Smooth muscle cell (in vitro differentiated cells): ENCODE results near the gene GLIS2. TPM values are rescaled to one million over a fixed set of nuclear protein-coding genes. Genes with fewer than 3 reads are reported as not detected.

Experiments
- DNase-seq: peaks from one replicate; lab custom pipeline; 2025; ENCODE audit not compliant: unreplicated experiment; lab: John Stamatoyannopoulos, UW
- H2AFZ ChIP-seq: fragments of 200-600 bp; sonication (generic); 2 replicates; pipeline ENCODE4 v1.6.0; 2016; ENCODE audit warnings: antibody characterized with exemption, low read depth, mild to moderate bottlenecking
- H3F3A ChIP-seq: fragments of 200-600 bp; sonication (generic); 2 replicates; pipeline ENCODE4 v1.6.0; 2017; ENCODE audit warnings: antibody characterized with exemption, low read depth
- H3K27ac ChIP-seq: fragments of 200-600 bp; sonication (generic); 2 replicates; pipeline ENCODE4 v1.5.1; 2016; ENCODE audit warnings: low read depth, mild to moderate bottlenecking
- H3K27me3 ChIP-seq: fragments of 200-600 bp; sonication (generic); 2 replicates; pipeline ENCODE4 v1.6.1; 2016; ENCODE audit warnings: low read depth, mild to moderate bottlenecking
- H3K36me3 ChIP-seq: fragments of 200-600 bp; sonication (generic); 2 replicates; pipeline ENCODE4 v1.5.1; 2016; ENCODE audit warnings: low read depth
- H3K4me1 ChIP-seq: fragments of 200-600 bp; sonication (generic); 2 replicates; pipeline ENCODE4 v1.5.1; 2016; ENCODE audit warnings: low read depth
- H3K4me2 ChIP-seq: fragments of 200-600 bp; sonication (generic); 2 replicates; pipeline ENCODE4 v1.6.0; 2016; ENCODE audit warnings: mild to moderate bottlenecking
- H3K4me3 ChIP-seq: fragments of 200-600 bp; sonication (generic); 2 replicates; pipeline ENCODE4 v1.5.1; 2016; ENCODE audit warnings: mild to moderate bottlenecking
- H3K79me2 ChIP-seq: fragments of 200-600 bp; sonication (generic); 2 replicates; pipeline ENCODE4 v1.6.0; 2016; ENCODE audit warnings: low read depth, mild to moderate bottlenecking
- H3K9ac ChIP-seq: fragments of 200-600 bp; sonication (generic); 2 replicates; pipeline ENCODE4 v1.6.0; 2016; ENCODE audit warnings: low read depth
- H3K9me3 ChIP-seq: fragments of 200-600 bp; sonication (generic); replicated peaks from 2 replicates; pipeline ENCODE4 v1.5.1; 2016; ENCODE audit warnings: low read depth
- H4K20me1 ChIP-seq: fragments of 200-600 bp; sonication (generic); 2 replicates; pipeline ENCODE4 v1.6.0; 2016; ENCODE audit warnings: low read depth
- CTCF ChIP-seq: fragments of 200-600 bp; sonication (generic); IDR thresholded peaks from 2 replicates; pipeline ENCODE4 v1.5.1; 2017; ENCODE audit warnings: borderline replicate concordance, mild to moderate bottlenecking, antibody characterized with exemption; ENCODE audit not compliant: insufficient read depth, poor library complexity, severe bottlenecking
- WGBS: methylation state at CpG from one replicate; pipeline ENCODE4 v1.1.7; 2016; ENCODE audit warnings: low lambda C conversion rate; 5-methylcytosine and 5-hydroxymethylcytosine counted together
- polyA plus RNA-seq: library from polyadenylated mRNA; unstranded; fragments of >200 nt; fragmentation: Nextera tagmentation; extraction: Ambion mirVana; gene quantifications from 2 replicates; pipeline ENCODE4 v1.2.1, GENCODE V29; 2016
- total RNA-seq: library from RNA; depleted of rRNA; stranded (reverse); fragments of >200 nt; gene quantifications from 2 replicates; pipeline ENCODE4 v1.2.3, GENCODE V29; 2014

The GLIS2 gene
- total and polyA plus RNA-seq, 2 experiments from 2014 or later = 2.8 to 9.2 TPM

DNA sequence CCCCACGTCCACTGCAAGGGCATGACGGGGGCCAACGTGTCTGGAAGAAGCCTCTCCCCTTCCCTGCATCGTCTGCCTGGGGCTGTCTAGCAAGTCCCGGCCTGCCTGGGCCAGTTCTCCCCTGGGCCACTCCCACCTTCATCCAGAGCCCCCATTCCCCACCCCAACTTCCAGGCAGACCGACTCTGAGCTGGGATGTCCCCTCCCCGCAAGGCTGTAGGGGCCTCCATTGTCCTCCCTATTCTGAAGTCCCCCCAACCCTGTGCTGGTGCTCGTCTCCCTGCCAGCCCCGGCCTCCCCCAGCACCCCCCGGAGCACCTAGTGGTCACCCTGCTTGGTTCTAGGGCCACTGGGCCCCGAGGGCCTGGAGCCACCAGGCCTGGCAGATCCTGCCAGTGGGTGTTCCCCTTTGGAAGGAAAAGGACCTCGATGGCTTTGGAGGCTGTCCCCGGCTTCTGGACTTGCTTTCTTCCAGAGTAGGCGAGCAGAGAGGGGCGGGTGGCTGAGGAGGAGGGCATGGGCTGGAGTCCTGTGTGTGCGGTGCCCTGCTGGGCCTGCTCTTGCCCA lies 4.8 kb downstream of the GLIS2 start:
- no peak for DNase-seq
- no peak overlapping the region for H3K4me3 ChIP-seq
- H4K20me1 ChIP-seq = peaks cover 83% of the 10 kb centered on the region
- 66% methylated on average over 14 of the region's 16 CpGs for WGBS
- H3K4me2 ChIP-seq = peak overlapping the region; percentile 66
- peak overlapping the region; percentile 28 for H3K9ac ChIP-seq
- H3K4me1 ChIP-seq = peaks cover 50% of the 10 kb centered on the region
- H2AFZ ChIP-seq = no peak overlapping the region
- peaks cover 94% of the 10 kb centered on the region for H3K79me2 ChIP-seq
- TF ChIP-seq CTCF = no peak
- no peaks in the 10 kb centered on the region for H3K36me3 ChIP-seq
- no peaks in the 10 kb centered on the region for H3K9me3 ChIP-seq
- H3F3A ChIP-seq = peaks cover 6% of the 10 kb centered on the region
- H3K27ac ChIP-seq = peak overlapping the region; percentile 25
- H3K27me3 ChIP-seq = no peaks in the 10 kb centered on the region

GRCh38 chr16:4321286-4322120 lies 5.6 kb downstream of the GLIS2 start:
- WGBS = 95% methylated on average over 19 of the region's 19 CpGs
- H3K9ac ChIP-seq = no peak overlapping the region
- peaks cover 49% of the 10 kb centered on the region for H3K4me1 ChIP-seq
- H3K9me3 ChIP-seq = no peaks in the 10 kb centered on the region
- H3F3A ChIP-seq = peaks cover 6% of the 10 kb centered on the region
- no peak overlapping the region for H3K4me3 ChIP-seq
- H4K20me1 ChIP-seq = peaks cover 81% of the 10 kb centered on the region
- no peak for DNase-seq
- H3K79me2 ChIP-seq = peaks cover 99% of the 10 kb centered on the region
- no peak overlapping the region for H3K27ac ChIP-seq
- H3K36me3 ChIP-seq = no peaks in the 10 kb centered on the region
- no peak overlapping the region for H3K4me2 ChIP-seq
- H2AFZ ChIP-seq = no peak overlapping the region
- no peaks in the 10 kb centered on the region for H3K27me3 ChIP-seq
- no peak for TF ChIP-seq CTCF

GRCh38 chr16:4322121-4323052 lies 6.5 kb downstream of the GLIS2 start:
- no peak overlapping the region for H3K4me3 ChIP-seq
- H3F3A ChIP-seq = peaks cover 6% of the 10 kb centered on the region
- WGBS = 95% methylated on average over 29 of the region's 30 CpGs
- H3K4me1 ChIP-seq = peaks cover 46% of the 10 kb centered on the region
- H3K79me2 ChIP-seq = peaks cover 99% of the 10 kb centered on the region
- no peaks in the 10 kb centered on the region for H3K27me3 ChIP-seq
- no peak overlapping the region for H3K4me2 ChIP-seq
- no peak for DNase-seq
- no peaks in the 10 kb centered on the region for H3K36me3 ChIP-seq
- H3K9me3 ChIP-seq = no peaks in the 10 kb centered on the region
- peaks cover 72% of the 10 kb centered on the region for H4K20me1 ChIP-seq
- no peak overlapping the region for H3K9ac ChIP-seq
- no peak for TF ChIP-seq CTCF
- H3K27ac ChIP-seq = no peak overlapping the region
- H2AFZ ChIP-seq = no peak overlapping the region
